Uterus (tissue), 4 donors: ENCODE data around the gene TTYH1. TPM values are rescaled to one million over a fixed set of nuclear protein-coding genes. Genes with fewer than 3 reads are reported as not detected.
"Not testable (repeated sequence)": the region's sequence is repeated elsewhere in the genome, so short reads cannot be mapped to it uniquely, and the experiment has no call there.

Experiments used
- DNase-seq, 2 donors: peaks; one replicate each; pipeline ENCODE4 v3.0.0-alpha.2; 2019 to 2020
- H3K27ac ChIP-seq, 2 donors: fragments of 200-600 bp; sonication (generic); 1 replicate in 1 of 2; 2 replicates in 1 of 2; pipeline ENCODE4 v1.5.1; 2016 to 2018
- H3K27me3 ChIP-seq, 2 donors: fragments of 200-600 bp; sonication (generic); one replicate each; pipeline ENCODE4 v1.5.1; 2018 to 2019; ENCODE audit warnings: control low read depth in 1 of 2
- H3K36me3 ChIP-seq, 2 donors: fragments of 200-600 bp; sonication (generic); one replicate each; pipeline ENCODE4 v1.5.1; 2019; ENCODE audit warnings: control low read depth in 1 of 2
- H3K4me1 ChIP-seq, 2 donors: fragments of 200-600 bp; sonication (generic); one replicate each; pipeline ENCODE4 v1.5.1; 2018 to 2019; ENCODE audit warnings: control low read depth in 1 of 2
- H3K4me3 ChIP-seq, 2 donors: fragments of 200-600 bp; sonication (generic); 1 replicate in 1 of 2; 2 replicates in 1 of 2; pipeline ENCODE4 v1.5.1; 2018 to 2019; ENCODE audit warnings: mild to moderate bottlenecking in 1 of 2
- H3K9me3 ChIP-seq, 2 donors: fragments of 200-600 bp; sonication (generic); one replicate each; pipeline ENCODE4 v1.5.1; 2019; ENCODE audit warnings: control low read depth in 1 of 2
- CTCF ChIP-seq, 4 experiments: fragments of 200-600 bp in 2 of 4; fragments of 450-650 bp in 2 of 4; sonication (generic) in 2 of 4; IDR thresholded peaks; one replicate each; pipeline ENCODE4 v1.5.1; 2016 to 2019; ENCODE audit warnings: antibody characterized with exemption in 4 of 4, mild to moderate bottlenecking in 2 of 4, moderate library complexity in 1 of 4
- POLR2A ChIP-seq, 2 donors: fragments of 450-650 bp; IDR thresholded peaks; one replicate each; pipeline ENCODE4 v1.6.1; 2016; ENCODE audit warnings: antibody characterized with exemption in 2 of 2, mild to moderate bottlenecking in 1 of 2, moderate library complexity in 1 of 2
- intact Hi-C: fragments of 100-400 bp; cut with DNase I; formaldehyde crosslinking; loops from one replicate; pipeline ENCODE4 v1.15.1; 2023; ENCODE audit warnings: low total_unique reads
- total RNA-seq, 4 donors: library from RNA; depleted of rRNA in 3 of 4; stranded (reverse); fragments of >200 nt in 3 of 4; gene quantifications; one replicate each; pipeline versions ENCODE4 v1.1.0 to v1.2.4, GENCODE V29; 2014 to 2023
- donor health status: DM: yes; HTN: yes; CAD: no.

TTYH1 gene
- total RNA-seq, 4 donors from 2014 or later: 1.9 to 10.2 TPM; not detected in 2

- TF ChIP-seq POLR2A (IDR thresholded peaks at IDR 0.05) (no peak), CTCF (IDR thresholded peaks at IDR 0.05) (no peak)
- no peaks in the 10 kb centered on the region for H3K9me3 ChIP-seq
- intact Hi-C loops: no loop called here
- no peak overlapping the region for H3K4me3 ChIP-seq
- H3K36me3 ChIP-seq: no peaks in the 10 kb centered on the region
- no peak overlapping the region for H3K27ac ChIP-seq
- H3K4me1 ChIP-seq: no peaks in the 10 kb centered on the region
- no peaks in the 10 kb centered on the region for H3K27me3 ChIP-seq
- no peak for DNase-seq
These were observed 41.3 kb upstream of the TTYH1 start for GRCh38 chr19:54373781-54374631.

DNA sequence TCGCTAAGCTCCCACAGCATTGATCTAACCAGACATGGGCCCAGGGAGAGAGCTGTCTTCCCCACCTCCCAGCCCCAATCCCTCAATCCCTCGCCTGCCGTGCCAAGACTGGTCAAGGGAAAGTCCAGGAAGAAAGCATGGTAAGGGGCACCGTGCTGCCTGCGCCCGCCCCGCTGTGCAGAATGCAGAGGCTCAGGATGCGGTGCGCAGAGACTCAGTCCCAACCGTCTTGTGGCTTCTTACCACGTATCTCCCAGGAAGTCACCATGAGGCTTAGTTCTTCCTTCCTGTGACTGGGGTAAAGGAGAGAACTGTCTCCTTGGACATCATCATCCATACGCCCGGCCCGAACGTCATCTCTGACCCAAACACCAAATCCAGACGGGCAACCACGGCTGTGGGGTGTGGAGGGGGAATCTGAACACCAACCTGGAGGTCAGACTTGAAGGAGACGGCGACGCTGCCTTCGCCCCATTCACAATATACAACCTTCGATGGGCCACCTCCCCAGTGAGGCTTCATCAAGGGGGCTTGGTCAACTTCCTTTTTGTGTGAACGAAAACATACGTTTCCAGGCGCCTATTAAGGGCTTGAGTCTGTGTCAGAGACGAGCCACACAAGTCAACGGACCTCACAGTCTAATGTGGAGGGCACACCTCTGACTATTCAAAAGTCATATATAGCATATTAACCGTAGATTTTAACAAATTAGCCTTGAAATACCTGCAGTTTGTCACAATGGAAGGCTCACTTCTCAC, 39.9 kb upstream of the TTYH1 start:
- H3K9me3 ChIP-seq, H3K27me3 ChIP-seq, H3K27ac ChIP-seq, H3K36me3 ChIP-seq, intact Hi-C loops, H3K4me3 ChIP-seq, DNase-seq, H3K4me1 ChIP-seq: not testable (repeated sequence)

- DNase-seq: no peak
These were observed 38.5 kb upstream of the TTYH1 start for GRCh38 chr19:54376610-54377285.

GRCh38 chr19:54379187-54379678, 36.0 kb upstream of the TTYH1 start:
- Histone ChIP-seq H3K4me3 (no peak overlapping the region), H3K9me3 (no peaks in the 10 kb centered on the region), H3K27me3 (no peaks in the 10 kb centered on the region), H3K4me1 (no peaks in the 10 kb centered on the region), H3K36me3 (no peaks in the 10 kb centered on the region), H3K27ac (no peak overlapping the region)
- no peak for DNase-seq
- TF ChIP-seq CTCF (IDR thresholded peaks at IDR 0.05) (no peak), POLR2A (IDR thresholded peaks at IDR 0.05) (no peak)
- intact Hi-C loops: no loop called here

More at GRCh38 chr19:54376610-54377285, 38.5 kb upstream of the TTYH1 start:
- TF ChIP-seq CTCF (IDR thresholded peaks at IDR 0.05) (no peak), POLR2A (IDR thresholded peaks at IDR 0.05) (no peak)
- H3K27ac ChIP-seq: no peak overlapping the region
- no peaks in the 10 kb centered on the region for H3K9me3 ChIP-seq
- intact Hi-C loops: no loop called here
- no peaks in the 10 kb centered on the region for H3K27me3 ChIP-seq
- no peak overlapping the region for H3K4me3 ChIP-seq
- no peaks in the 10 kb centered on the region for H3K36me3 ChIP-seq
- H3K4me1 ChIP-seq: no peaks in the 10 kb centered on the region

- no peak overlapping the region for H3K27ac ChIP-seq
- TF ChIP-seq POLR2A (IDR thresholded peaks at IDR 0.05) (no peak), CTCF (IDR thresholded peaks at IDR 0.05) (no peak)
- intact Hi-C loops: no loop called here
These were observed 34.4 kb upstream of the TTYH1 start for GRCh38 chr19:54380897-54381296.

DNA sequence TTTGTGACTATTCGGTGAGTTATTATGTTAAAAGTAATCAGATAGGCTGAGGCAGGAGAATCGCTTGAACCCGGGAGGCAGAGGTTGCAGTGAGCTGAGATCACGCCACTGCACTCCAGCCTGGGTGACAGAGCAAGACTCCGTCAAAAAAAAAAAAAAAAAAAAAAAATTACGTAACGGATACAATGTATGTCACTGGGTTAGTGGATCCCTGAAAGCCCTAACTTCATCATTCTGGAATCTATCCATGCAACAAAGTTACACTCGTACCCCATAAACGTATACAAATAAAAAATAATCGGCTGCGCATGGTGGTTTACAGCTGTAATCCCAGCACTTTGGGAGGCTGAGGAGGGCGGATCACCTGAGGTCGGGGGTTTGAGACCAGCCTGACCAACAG, 33.2 kb upstream of the TTYH1 start:
- H3K4me1 ChIP-seq, H3K27me3 ChIP-seq, DNase-seq, H3K9me3 ChIP-seq, H3K4me3 ChIP-seq, H3K27ac ChIP-seq, H3K36me3 ChIP-seq, intact Hi-C loops: not testable (repeated sequence)

More at GRCh38 chr19:54380897-54381296, 34.4 kb upstream of the TTYH1 start:
- no peaks in the 10 kb centered on the region for H3K4me1 ChIP-seq
- H3K4me3 ChIP-seq: no peak overlapping the region
- H3K27me3 ChIP-seq: no peaks in the 10 kb centered on the region
- no peaks in the 10 kb centered on the region for H3K9me3 ChIP-seq
- no peak for DNase-seq
- H3K36me3 ChIP-seq: no peaks in the 10 kb centered on the region
